Fibroblast of the conjunctiva (primary cell): ENCODE results near the gene OR6B1.
"Not testable (repeated sequence)": the region's sequence is repeated elsewhere in the genome, so short reads cannot be mapped to it uniquely, and the experiment has no call there.

ENCODE experiments used
- DNase-seq: peaks from one replicate; pipeline ENCODE4 v3.0.0-alpha.2; 2010; ENCODE audit warnings: low read depth

The OR6B1 gene

DNA sequence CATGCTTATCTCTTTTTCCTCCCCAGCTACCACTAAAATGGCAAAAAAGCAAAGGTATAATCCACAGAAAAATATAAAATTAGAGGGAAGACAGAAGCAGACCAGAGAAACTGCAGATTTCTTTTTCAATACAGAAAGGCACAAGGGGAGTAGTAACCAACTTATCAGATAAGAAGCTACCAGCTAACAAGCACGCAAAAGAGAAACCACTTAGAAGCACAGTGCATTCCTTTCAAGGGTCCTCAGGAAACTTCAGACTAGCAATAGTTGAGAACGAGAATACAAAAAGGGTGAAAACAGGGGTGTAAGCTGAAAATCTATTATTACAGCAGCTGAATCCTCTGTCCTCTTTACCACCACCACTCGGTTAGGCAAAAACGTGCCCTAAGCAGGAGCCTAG, 38.8 kb downstream of the OR6B1 start:
- no peak for DNase-seq

- DNase-seq, result no peak
These were observed 48.5 kb downstream of the OR6B1 start, which contains the start of gene OR2A5 for GRCh38 chr7:144048648-144049047. TSS of gene OR2A5 (plus strand) at chr7:144048948. CDS start at chr7:144050402, 1,454 bp downstream.

GRCh38 chr7:144049491-144049890, 49.4 kb downstream of the OR6B1 start:
- no peak for DNase-seq

DNA sequence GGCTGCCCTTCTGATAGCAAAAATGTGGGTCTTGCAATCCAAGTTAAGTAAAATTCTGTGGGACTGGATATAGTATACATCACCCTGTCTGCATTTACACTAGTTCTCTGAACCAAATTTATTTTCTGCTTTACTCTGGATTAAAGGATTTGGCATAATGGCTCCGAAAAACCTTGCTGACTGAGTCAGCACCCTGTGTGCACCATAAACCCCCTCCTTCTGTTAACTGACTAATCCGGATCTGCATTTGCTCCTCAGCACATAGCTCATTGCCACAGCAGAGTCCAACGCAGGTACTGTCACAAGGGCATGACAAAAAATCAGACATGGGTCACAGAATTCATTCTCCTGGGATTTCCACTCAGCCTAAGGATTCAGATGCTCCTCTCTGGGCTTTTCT, 50.0 kb downstream of the OR6B1 start:
- DNase-seq, result no peak

DNA sequence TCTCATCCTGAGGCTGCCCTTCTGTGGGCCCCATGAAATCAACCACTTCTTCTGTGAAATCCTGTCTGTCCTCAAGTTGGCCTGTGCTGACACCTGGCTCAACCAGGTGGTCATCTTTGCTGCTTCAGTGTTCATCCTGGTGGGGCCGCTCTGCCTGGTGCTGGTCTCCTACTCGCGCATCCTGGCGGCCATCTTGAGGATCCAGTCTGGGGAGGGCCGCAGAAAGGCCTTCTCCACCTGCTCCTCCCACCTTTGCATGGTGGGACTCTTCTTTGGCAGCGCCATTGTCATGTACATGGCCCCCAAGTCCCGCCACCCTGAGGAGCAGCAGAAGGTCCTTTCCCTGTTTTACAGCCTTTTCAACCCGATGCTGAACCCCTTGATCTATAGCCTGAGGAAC, 50.8 kb downstream of the OR6B1 start:
- DNase-seq, result not testable (repeated sequence)

DNA sequence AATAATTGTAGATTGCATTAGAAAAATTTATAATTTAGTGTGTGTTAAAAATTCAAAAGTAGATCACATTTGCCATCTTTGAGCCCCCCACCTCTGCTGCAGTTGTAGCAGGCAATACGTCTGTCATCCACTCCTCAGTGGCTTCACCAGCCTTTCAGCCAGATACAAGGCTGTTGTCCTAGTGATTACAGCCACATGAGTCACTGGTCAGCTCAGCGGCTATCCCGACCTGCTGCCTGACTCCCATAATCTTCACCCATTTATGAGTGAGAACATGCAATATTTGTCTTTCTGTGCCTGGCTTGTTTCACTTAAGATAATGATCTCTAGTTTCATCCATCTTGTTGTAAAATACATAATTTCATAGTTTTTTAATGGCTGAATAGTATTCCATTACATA, 57.8 kb downstream of the OR6B1 start:
- DNase-seq, result no peak
